Neural progenitor cell (in vitro differentiated cells): ENCODE data around the gene BATF. TPM values are rescaled to one million over a fixed set of nuclear protein-coding genes. Genes with fewer than 3 reads are reported as not detected.

Experiments
- DNase-seq: peaks from one replicate; pipeline ENCODE4 v3.0.0-alpha.2; 2016; ENCODE audit warnings: low spot score
- H2AFZ ChIP-seq: fragments of 200-600 bp; sonication (generic); replicated peaks from 2 replicates; pipeline ENCODE4 v1.6.1; 2016; ENCODE audit warnings: antibody characterized with exemption
- H3F3A ChIP-seq: fragments of 200-600 bp; sonication (generic); 2 replicates; pipeline ENCODE4 v1.6.1; 2016; ENCODE audit warnings: antibody characterized with exemption, low read depth
- H3K27ac ChIP-seq: fragments of 200-600 bp; sonication (generic); 2 replicates; pipeline ENCODE4 v1.5.1; 2016; ENCODE audit warnings: mild to moderate bottlenecking
- H3K27me3 ChIP-seq: fragments of 200-600 bp; sonication (generic); 2 replicates; pipeline ENCODE4 v1.6.1; 2016; ENCODE audit warnings: mild to moderate bottlenecking, moderate library complexity
- H3K36me3 ChIP-seq: fragments of 200-600 bp; sonication (generic); 2 replicates; pipeline ENCODE4 v1.5.1; 2016
- H3K4me1 ChIP-seq: fragments of 200-600 bp; sonication (generic); 2 replicates; pipeline ENCODE4 v1.6.1; 2016; ENCODE audit warnings: mixed run types
- H3K4me2 ChIP-seq: fragments of 200-600 bp; sonication (generic); 2 replicates; pipeline ENCODE4 v1.6.1; 2016
- H3K4me3 ChIP-seq: fragments of 200-600 bp; sonication (generic); 2 replicates; pipeline ENCODE4 v1.5.1; 2016
- H3K79me2 ChIP-seq: fragments of 200-600 bp; sonication (generic); 2 replicates; pipeline ENCODE4 v1.6.1; 2016; ENCODE audit warnings: low read depth
- H3K9ac ChIP-seq: fragments of 200-600 bp; sonication (generic); 2 replicates; pipeline ENCODE4 v1.6.1; 2016
- H3K9me3 ChIP-seq: fragments of 200-600 bp; sonication (generic); 2 replicates; pipeline ENCODE4 v1.5.1; 2016; ENCODE audit warnings: low read depth
- H4K20me1 ChIP-seq: fragments of 200-600 bp; sonication (generic); 2 replicates; pipeline ENCODE4 v1.6.1; 2016; ENCODE audit warnings: low read depth
- H3K27ac Mint-ChIP-seq: 3 replicates; pipeline ENCODE4 v1.8.0; 2021; ENCODE audit warnings: mixed read lengths
- H3K27me3 Mint-ChIP-seq: 2 replicates; pipeline ENCODE4 v1.8.0; 2022; ENCODE audit warnings: low read depth, mild to moderate bottlenecking, inconsistent platforms, moderate library complexity, mixed read lengths; ENCODE audit not compliant: insufficient read depth
- H3K36me3 Mint-ChIP-seq: 3 replicates; pipeline ENCODE4 v1.8.0; 2021; ENCODE audit warnings: mixed read lengths
- H3K4me1 Mint-ChIP-seq: 3 replicates; pipeline ENCODE4 v1.8.0; 2021; ENCODE audit warnings: mixed read lengths
- H3K4me3 Mint-ChIP-seq: 3 replicates; pipeline ENCODE4 v1.8.0; 2021; ENCODE audit warnings: mild to moderate bottlenecking, moderate library complexity, mixed read lengths
- H3K9me3 Mint-ChIP-seq: 3 replicates; pipeline ENCODE4 v1.8.0; 2020; ENCODE audit warnings: mixed read lengths
- EZH2 ChIP-seq: fragments of 200-600 bp; sonication (generic); IDR thresholded peaks from 2 replicates; pipeline ENCODE4 v1.6.1; 2017; ENCODE audit warnings: antibody characterized with exemption, mild to moderate bottlenecking, moderate library complexity
- EZH2phosphoT487 ChIP-seq: fragments of 200-600 bp; sonication (generic); IDR thresholded peaks from 2 replicates; pipeline ENCODE4 v1.6.1; 2017; ENCODE audit warnings: antibody characterized with exemption
- total RNA-seq: library from RNA; depleted of rRNA; stranded (reverse); fragments of >200 nt; gene quantifications from 2 replicates; pipeline ENCODE4 v1.2.3, GENCODE V29; 2015; ENCODE audit warnings: low replicate concordance
- TF ChIP-seq, protein P1 (sequence below): fragments of 200-600 bp; sonication (generic); IDR thresholded peaks from 2 replicates; pipeline ENCODE4 v1.5.1; 2017; ENCODE audit warnings: antibody characterized with exemption, mild to moderate bottlenecking

BATF gene
- total RNA-seq, 1 donor from 2014 or later = not detected

DNA sequence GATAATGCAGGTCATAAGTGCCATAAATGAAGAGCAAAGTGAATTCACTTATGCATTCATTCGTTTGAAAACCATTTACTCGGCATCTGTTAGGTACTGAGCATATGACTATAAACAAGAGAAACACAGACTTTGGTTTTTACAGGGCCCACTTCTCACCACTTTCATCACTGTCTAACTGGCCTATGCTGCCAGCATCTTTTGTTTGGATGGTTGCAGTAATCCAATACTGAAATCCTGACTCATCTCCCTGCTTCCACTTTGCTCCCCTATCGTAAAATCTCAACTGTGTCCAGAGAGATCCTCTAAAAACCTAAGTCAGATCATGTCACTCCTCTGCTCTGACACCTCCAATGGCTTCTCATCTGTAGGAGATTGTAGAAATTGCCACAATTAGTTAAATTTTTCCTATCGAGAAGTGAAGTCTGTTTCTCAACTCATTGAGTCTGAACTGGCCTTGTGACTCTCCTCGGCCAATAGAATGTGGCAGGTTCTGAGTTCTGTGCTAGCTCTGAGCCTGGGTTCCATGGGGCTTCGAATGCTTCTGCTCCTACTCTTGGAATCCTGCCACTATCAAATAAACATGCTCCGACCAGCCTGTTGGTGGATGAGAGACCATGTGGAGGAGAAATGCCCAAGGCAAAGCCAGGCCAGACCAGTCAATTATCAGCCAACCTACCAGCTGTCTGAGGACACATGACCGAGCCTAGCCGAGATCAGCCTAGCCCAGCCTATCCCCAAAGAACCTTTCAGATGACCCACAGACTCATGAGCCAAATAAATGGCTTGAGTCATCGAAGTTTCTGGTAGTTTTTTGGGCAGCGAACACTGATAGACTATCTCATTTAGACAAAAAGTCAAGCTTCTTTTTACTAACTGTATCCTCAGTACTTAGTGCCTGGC lies 2.2 kb upstream of the BATF start:
- no peaks in the 10 kb centered on the region for H4K20me1 ChIP-seq
- no peak overlapping the region for H3K27ac ChIP-seq
- no peak overlapping the region for H3K4me2 ChIP-seq
- DNase-seq = no peak
- H3K9me3 ChIP-seq = no peaks in the 10 kb centered on the region
- no peaks in the 10 kb centered on the region for H3K27me3 ChIP-seq
- H3K36me3 ChIP-seq = no peaks in the 10 kb centered on the region
- H3K79me2 ChIP-seq = no peaks in the 10 kb centered on the region
- peaks cover 9% of the 10 kb centered on the region for H3K4me1 ChIP-seq
- TF ChIP-seq, protein P1, sequence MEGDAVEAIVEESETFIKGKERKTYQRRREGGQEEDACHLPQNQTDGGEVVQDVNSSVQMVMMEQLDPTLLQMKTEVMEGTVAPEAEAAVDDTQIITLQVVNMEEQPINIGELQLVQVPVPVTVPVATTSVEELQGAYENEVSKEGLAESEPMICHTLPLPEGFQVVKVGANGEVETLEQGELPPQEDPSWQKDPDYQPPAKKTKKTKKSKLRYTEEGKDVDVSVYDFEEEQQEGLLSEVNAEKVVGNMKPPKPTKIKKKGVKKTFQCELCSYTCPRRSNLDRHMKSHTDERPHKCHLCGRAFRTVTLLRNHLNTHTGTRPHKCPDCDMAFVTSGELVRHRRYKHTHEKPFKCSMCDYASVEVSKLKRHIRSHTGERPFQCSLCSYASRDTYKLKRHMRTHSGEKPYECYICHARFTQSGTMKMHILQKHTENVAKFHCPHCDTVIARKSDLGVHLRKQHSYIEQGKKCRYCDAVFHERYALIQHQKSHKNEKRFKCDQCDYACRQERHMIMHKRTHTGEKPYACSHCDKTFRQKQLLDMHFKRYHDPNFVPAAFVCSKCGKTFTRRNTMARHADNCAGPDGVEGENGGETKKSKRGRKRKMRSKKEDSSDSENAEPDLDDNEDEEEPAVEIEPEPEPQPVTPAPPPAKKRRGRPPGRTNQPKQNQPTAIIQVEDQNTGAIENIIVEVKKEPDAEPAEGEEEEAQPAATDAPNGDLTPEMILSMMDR = no peak
- no peak for TF ChIP-seq EZH2
- no peak for TF ChIP-seq EZH2phosphoT487
- no peak overlapping the region for H3K9ac ChIP-seq
- no peaks in the 10 kb centered on the region for H3F3A ChIP-seq
- Mint-ChIP-seq H3K9me3 (no peaks in the 10 kb centered on the region), H3K36me3 (no peaks in the 10 kb centered on the region), H3K27ac (no peak overlapping the region), H3K27me3 (no peaks in the 10 kb centered on the region), H3K4me1 (peaks cover 21% of the 10 kb centered on the region), H3K4me3 (no peak overlapping the region)
- H3K4me3 ChIP-seq = no peak overlapping the region
- peak overlapping the region; percentile 54 for H2AFZ ChIP-seq

DNA sequence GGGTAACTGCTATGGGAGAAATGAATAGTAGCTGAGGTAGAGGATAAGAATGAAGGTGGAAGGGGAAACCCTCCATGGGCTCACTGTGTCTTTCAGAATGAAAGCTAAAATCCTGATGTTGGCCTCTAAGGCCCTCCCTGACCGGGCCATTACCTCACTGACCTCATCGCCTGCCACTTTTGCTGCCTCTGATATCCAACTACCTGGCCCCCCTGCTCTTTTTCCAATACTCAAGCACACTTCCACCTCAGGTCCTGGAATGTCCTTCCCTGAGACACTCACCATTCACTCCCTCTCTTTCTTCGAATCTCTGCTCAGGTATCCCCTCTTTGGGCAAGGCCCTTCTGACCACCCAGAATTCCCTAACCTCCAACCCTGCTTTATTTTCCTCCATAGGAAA lies 1.4 kb upstream of the BATF start:
- Histone ChIP-seq H3K4me3 (no peak overlapping the region), H3K4me2 (no peak overlapping the region), H3K27ac (no peak overlapping the region), H2AFZ (no peak overlapping the region), H3K36me3 (no peaks in the 10 kb centered on the region), H3K4me1 (peaks cover 5% of the 10 kb centered on the region), H3K27me3 (no peaks in the 10 kb centered on the region), H3K9me3 (no peaks in the 10 kb centered on the region), H4K20me1 (no peaks in the 10 kb centered on the region), H3K9ac (no peak overlapping the region), H3F3A (no peaks in the 10 kb centered on the region), H3K79me2 (no peaks in the 10 kb centered on the region)
- Mint-ChIP-seq H3K36me3 (no peaks in the 10 kb centered on the region), H3K4me3 (no peak overlapping the region), H3K27ac (no peak overlapping the region), H3K9me3 (no peaks in the 10 kb centered on the region), H3K27me3 (no peaks in the 10 kb centered on the region), H3K4me1 (peaks cover 16% of the 10 kb centered on the region)
- no peak for DNase-seq
- TF ChIP-seq EZH2 = no peak
- TF ChIP-seq EZH2phosphoT487 = no peak
- TF ChIP-seq, protein P1 = no peak

DNA sequence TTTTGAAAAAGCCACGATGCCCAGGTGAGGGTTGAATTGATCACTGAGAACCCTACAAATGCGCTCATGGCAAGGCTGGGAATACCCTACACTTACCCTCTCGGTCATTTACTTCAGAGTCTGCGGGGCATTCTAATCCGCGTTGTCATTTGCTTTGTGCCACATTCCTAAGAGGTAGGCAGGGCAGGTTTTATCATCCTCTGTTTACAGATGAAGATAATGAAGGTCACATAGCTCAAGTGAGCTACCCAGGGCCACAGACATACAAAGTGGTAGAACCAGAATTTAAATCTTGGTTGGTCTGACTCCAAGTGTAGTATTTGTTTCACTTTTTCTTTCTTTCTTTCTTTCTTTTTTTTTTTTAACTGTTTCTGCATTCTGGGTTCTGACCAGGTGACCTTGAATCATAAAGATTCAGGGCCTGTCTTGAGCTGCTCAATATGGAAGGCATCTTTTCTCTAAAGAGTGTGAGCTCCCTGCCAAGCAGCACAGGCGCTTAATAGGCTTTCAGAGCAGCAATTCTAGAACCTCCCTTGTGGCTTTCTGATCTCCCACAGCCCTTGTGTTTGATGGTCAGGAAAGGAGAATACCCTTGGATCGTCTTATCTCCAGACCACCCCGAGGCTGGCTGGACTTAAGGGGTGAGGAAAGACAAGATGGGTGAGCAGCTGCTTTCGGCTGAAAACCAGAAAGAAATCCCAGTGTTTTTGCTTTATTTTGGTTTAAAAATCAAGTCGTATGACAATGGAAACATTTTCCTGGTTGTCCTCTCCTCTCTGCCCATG lies 662 bp upstream of the BATF start:
- H3K27ac Mint-ChIP-seq = no peak overlapping the region
- Histone ChIP-seq H3K27ac (no peak overlapping the region), H3K9me3 (no peaks in the 10 kb centered on the region), H2AFZ (no peak overlapping the region), H3K36me3 (no peaks in the 10 kb centered on the region), H3F3A (no peaks in the 10 kb centered on the region), H3K4me1 (peaks cover 4% of the 10 kb centered on the region), H3K79me2 (no peaks in the 10 kb centered on the region), H3K4me3 (no peak overlapping the region), H3K9ac (no peak overlapping the region), H3K27me3 (no peaks in the 10 kb centered on the region), H3K4me2 (no peak overlapping the region), H4K20me1 (no peaks in the 10 kb centered on the region)
- no peaks in the 10 kb centered on the region for H3K36me3 Mint-ChIP-seq
- peaks cover 16% of the 10 kb centered on the region for H3K4me1 Mint-ChIP-seq
- no peaks in the 10 kb centered on the region for H3K9me3 Mint-ChIP-seq
- no peaks in the 10 kb centered on the region for H3K27me3 Mint-ChIP-seq
- no peak for DNase-seq
- no peak overlapping the region for H3K4me3 Mint-ChIP-seq
- TF ChIP-seq EZH2phosphoT487 (no peak), EZH2 (no peak)
- TF ChIP-seq, protein P1 = no peak
